CD4-positive, alpha-beta memory T cell (primary cell): ENCODE results near the gene PGAP3. TPM values are rescaled to one million over a fixed set of nuclear protein-coding genes. Genes with fewer than 3 reads are reported as not detected.
A peak's percentile ranks its signal among the peaks of the same experiment; 100 is the strongest.
"Not testable (repeated sequence)": the region's sequence is repeated elsewhere in the genome, so short reads cannot be mapped to it uniquely, and the experiment has no call there.

Experiments
- CTCF ChIA-PET: fragments of 350-600 bp; sonication (Branson Sonifier 250); formaldehyde crosslinking; loops from one replicate; lab custom pipeline; 2021; ENCODE audit warnings: inconsistent platforms; ENCODE audit not compliant: partially characterized antibody; lab: Charles Lee
- POLR2A ChIA-PET: fragments of 350-600 bp; sonication (Branson Sonifier 250); formaldehyde crosslinking; loops from one replicate; lab custom pipeline; 2021; ENCODE audit not compliant: partially characterized antibody; lab: Charles Lee
- DNase-seq, 5 donors: peaks; one replicate each; pipeline versions ENCODE4 v3.0.0 to v3.0.0-alpha.2; 2020 to 2022; ENCODE audit warnings: mixed read lengths in 1 of 5
- H3K27ac ChIP-seq: one replicate; pipeline ENCODE4 v1.7.0; 2013; ENCODE audit warnings: low read depth, low read length
- H3K27me3 ChIP-seq: 2 replicates; pipeline ENCODE4 v1.7.0; 2013; ENCODE audit warnings: mild to moderate bottlenecking, low read length, moderate library complexity; ENCODE audit not compliant: insufficient read depth
- H3K36me3 ChIP-seq: 2 replicates; pipeline ENCODE4 v1.7.0; 2013; ENCODE audit warnings: mild to moderate bottlenecking, low read length, moderate library complexity; ENCODE audit not compliant: insufficient read depth
- H3K4me1 ChIP-seq: 2 replicates; pipeline ENCODE4 v1.7.0; 2013; ENCODE audit warnings: mild to moderate bottlenecking, low read length, moderate library complexity; ENCODE audit not compliant: insufficient read depth
- H3K4me3 ChIP-seq, 2 donors: one replicate each; pipeline ENCODE4 v1.7.0; 2013; ENCODE audit warnings: low read length in 2 of 2, mild to moderate bottlenecking in 1 of 2
- H3K9me3 ChIP-seq, 2 donors: one replicate each; pipeline ENCODE4 v1.7.0; 2013; ENCODE audit warnings: low read length in 2 of 2, control low read depth in 1 of 2; ENCODE audit not compliant: control insufficient read depth in 1 of 2
- H3K27ac Mint-ChIP-seq, 7 donors: one replicate each; pipeline ENCODE4 v1.8.0; 2020 to 2021; ENCODE audit warnings: mixed read lengths in 7 of 7, mild to moderate bottlenecking in 6 of 7, inconsistent platforms in 3 of 7, moderate library complexity in 3 of 7
- H3K27me3 Mint-ChIP-seq, 2 donors: one replicate each; pipeline ENCODE4 v1.8.0; 2020 to 2021; ENCODE audit warnings: mixed read lengths in 2 of 2
- H3K36me3 Mint-ChIP-seq, 2 donors: one replicate each; pipeline ENCODE4 v1.8.0; 2020 to 2021; ENCODE audit warnings: mixed read lengths in 2 of 2, inconsistent platforms in 1 of 2, mild to moderate bottlenecking in 1 of 2
- H3K4me1 Mint-ChIP-seq, 4 donors: one replicate each; pipeline ENCODE4 v1.8.0; 2020 to 2021; ENCODE audit warnings: mixed read lengths in 4 of 4, mild to moderate bottlenecking in 1 of 4
- H3K4me3 Mint-ChIP-seq, 8 donors: one replicate each; pipeline ENCODE4 v1.8.0; 2020 to 2021; ENCODE audit warnings: mixed read lengths in 8 of 8, mild to moderate bottlenecking in 7 of 8, moderate library complexity in 6 of 8, inconsistent platforms in 3 of 8
- H3K9me3 Mint-ChIP-seq, 8 donors: one replicate each; pipeline ENCODE4 v1.8.0; 2020 to 2021; ENCODE audit warnings: mixed read lengths in 8 of 8, mild to moderate bottlenecking in 5 of 8, inconsistent platforms in 3 of 8, moderate library complexity in 1 of 8
- intact Hi-C: fragments of 100-400 bp; cut with micrococcal nuclease; formaldehyde crosslinking; loops from one replicate; pipeline ENCODE4 v1.15.1; 2023
- polyA plus RNA-seq, 2 donors: library from polyadenylated mRNA; unstranded; fragments of 300-500 nt; fragmentation: Illumina TruSeq; gene quantifications; one replicate each; pipeline ENCODE4 v1.2.3, GENCODE V29; 2021
- total RNA-seq, 2 experiments: library from RNA; stranded (reverse); gene quantifications; one replicate each; pipeline ENCODE4 v1.2.3, GENCODE V29; 2021

Gene PGAP3
- total and polyA plus RNA-seq, 4 experiments from 2014 or later, result 22.1 to 30.5 (median 28.0) TPM

GRCh38 chr17:39715375-39716072, 27.7 kb upstream of the PGAP3 start:
- Mint-ChIP-seq H3K27ac (no peak overlapping the region), H3K4me1 (no peaks in the 10 kb centered on the region), H3K36me3 (no peaks in the 10 kb centered on the region), H3K27me3 (no peaks in the 10 kb centered on the region), H3K4me3 (no peak overlapping the region), H3K9me3 (no peaks in the 10 kb centered on the region)
- Histone ChIP-seq H3K36me3 (no peaks in the 10 kb centered on the region), H3K4me1 (no peaks in the 10 kb centered on the region), H3K4me3 (no peak overlapping the region), H3K27ac (no peak overlapping the region), H3K9me3 (no peaks in the 10 kb centered on the region), H3K27me3 (no peaks in the 10 kb centered on the region)
- ChIA-PET POLR2A (interaction anchor here (1.2 kb wide), 1 partner anchor 14 kb away, joined by 3 read pairs; no protein-coding TSS in a partner anchor), CTCF (no interaction called here)
- no peak for DNase-seq
- intact Hi-C loops, result no loop called here

GRCh38 chr17:39714234-39714633, 26.4 kb upstream of the PGAP3 start:
- intact Hi-C loops, result no loop called here
- no peaks in the 10 kb centered on the region for H3K36me3 Mint-ChIP-seq
- no peak overlapping the region for H3K27ac ChIP-seq
- DNase-seq, result no peak
- peaks cover 0 to 4% (median 0%) of the 10 kb centered on the region in 4 donors for H3K4me1 Mint-ChIP-seq
- no peaks in the 10 kb centered on the region for H3K4me1 ChIP-seq
- no peaks in the 10 kb centered on the region for H3K36me3 ChIP-seq
- H3K27me3 Mint-ChIP-seq, result no peaks in the 10 kb centered on the region
- H3K9me3 ChIP-seq, result no peaks in the 10 kb centered on the region
- CTCF ChIA-PET, result no interaction called here
- POLR2A ChIA-PET, result interaction anchor here (1.0 kb wide), 1 partner anchor 12 kb away, joined by 3 read pairs; no protein-coding TSS in a partner anchor
- no peaks in the 10 kb centered on the region for H3K9me3 Mint-ChIP-seq
- no peak overlapping the region for H3K4me3 Mint-ChIP-seq
- H3K4me3 ChIP-seq, result no peak overlapping the region
- H3K27ac Mint-ChIP-seq, result no peak overlapping the region
- H3K27me3 ChIP-seq, result no peaks in the 10 kb centered on the region

DNA sequence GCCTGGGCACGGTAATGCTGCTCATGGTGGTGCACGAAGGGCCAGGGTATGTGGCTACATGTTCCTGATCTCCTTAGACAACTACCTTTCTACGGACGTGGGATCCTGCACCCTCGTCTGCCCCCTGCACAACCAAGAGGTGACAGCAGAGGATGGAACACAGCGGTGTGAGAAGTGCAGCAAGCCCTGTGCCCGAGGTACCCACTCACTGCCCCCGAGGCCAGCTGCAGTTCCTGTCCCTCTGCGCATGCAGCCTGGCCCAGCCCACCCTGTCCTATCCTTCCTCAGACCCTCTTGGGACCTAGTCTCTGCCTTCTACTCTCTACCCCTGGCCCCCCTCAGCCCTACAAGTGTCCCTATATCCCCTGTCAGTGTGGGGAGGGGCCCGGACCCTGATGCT, 24.0 kb upstream of the PGAP3 start:
- ChIA-PET POLR2A (no interaction called here), CTCF (no interaction called here)
- intact Hi-C loops, result no loop called here
- peak overlapping the region in 1 of 8 donors; percentile 57 for H3K4me3 Mint-ChIP-seq
- H3K27ac ChIP-seq, result no peak overlapping the region
- H3K27me3 ChIP-seq, result no peaks in the 10 kb centered on the region
- no peaks in the 10 kb centered on the region for H3K9me3 Mint-ChIP-seq
- no peak for DNase-seq
- H3K27ac Mint-ChIP-seq, result no peak overlapping the region
- H3K9me3 ChIP-seq, result no peaks in the 10 kb centered on the region
- H3K36me3 Mint-ChIP-seq, result no peaks in the 10 kb centered on the region
- no peak overlapping the region for H3K4me3 ChIP-seq
- peaks cover 15% of the 10 kb centered on the region for H3K4me1 ChIP-seq
- H3K27me3 Mint-ChIP-seq, result no peaks in the 10 kb centered on the region
- H3K36me3 ChIP-seq, result no peaks in the 10 kb centered on the region
- H3K4me1 Mint-ChIP-seq, result peaks cover 6 to 25% (median 7%) of the 10 kb centered on the region in 4 donors

DNA sequence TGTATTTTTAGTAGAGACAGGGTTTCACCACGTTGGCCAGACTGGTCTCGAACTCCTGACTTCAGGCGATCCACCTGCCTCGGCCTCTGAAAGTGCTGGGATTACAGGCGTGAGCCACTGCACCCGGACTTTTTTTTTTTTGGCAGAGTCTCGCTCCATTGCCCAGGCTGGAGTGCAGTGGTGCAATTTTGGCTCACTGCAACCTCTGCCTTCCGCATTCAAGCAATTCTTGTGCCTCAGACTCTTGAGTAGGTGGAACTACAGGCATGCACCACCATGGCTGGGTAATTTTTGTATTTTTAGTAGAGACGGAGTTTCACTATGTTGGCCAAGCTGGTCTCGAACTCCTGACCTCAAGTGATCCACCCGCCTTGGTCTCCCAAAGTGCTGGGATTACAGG, 23.2 kb upstream of the PGAP3 start:
- H3K36me3 Mint-ChIP-seq, H3K4me3 ChIP-seq, H3K4me3 Mint-ChIP-seq, H3K9me3 Mint-ChIP-seq, intact Hi-C loops, H3K9me3 ChIP-seq, H3K27ac ChIP-seq, H3K27me3 Mint-ChIP-seq, POLR2A ChIA-PET, H3K27ac Mint-ChIP-seq, DNase-seq, H3K36me3 ChIP-seq, H3K27me3 ChIP-seq: not testable (repeated sequence)
- H3K4me1 ChIP-seq, result peaks cover 20% of the 10 kb centered on the region
- peaks cover 8 to 32% (median 13%) of the 10 kb centered on the region in 4 donors for H3K4me1 Mint-ChIP-seq
- CTCF ChIA-PET, result interaction anchor here (0.9 to 1.4 kb wide), 3 partner anchors 18 to 89 kb away, joined by 3 to 6 read pairs (median 3); no protein-coding TSS in a partner anchor

- Mint-ChIP-seq H3K27me3 (no peaks in the 10 kb centered on the region), H3K4me1 (peaks cover 8 to 32% (median 13%) of the 10 kb centered on the region in 4 donors), H3K27ac (no peak overlapping the region), H3K36me3 (no peaks in the 10 kb centered on the region), H3K9me3 (no peaks in the 10 kb centered on the region), H3K4me3 (no peak overlapping the region)
- POLR2A ChIA-PET, result no interaction called here
- no peaks in the 10 kb centered on the region for H3K36me3 ChIP-seq
- no peak overlapping the region for H3K4me3 ChIP-seq
- no peak for DNase-seq
- H3K27ac ChIP-seq, result no peak overlapping the region
- no peaks in the 10 kb centered on the region for H3K9me3 ChIP-seq
- intact Hi-C loops, result no loop called here
- CTCF ChIA-PET, result interaction anchor here (0.9 to 1.4 kb wide), 3 partner anchors 19 to 88 kb away, joined by 3 to 6 read pairs (median 3); no protein-coding TSS in a partner anchor
- H3K4me1 ChIP-seq, result peaks cover 20% of the 10 kb centered on the region
- H3K27me3 ChIP-seq, result no peaks in the 10 kb centered on the region
These were observed 22.4 kb upstream of the PGAP3 start for GRCh38 chr17:39709998-39710964.

DNA sequence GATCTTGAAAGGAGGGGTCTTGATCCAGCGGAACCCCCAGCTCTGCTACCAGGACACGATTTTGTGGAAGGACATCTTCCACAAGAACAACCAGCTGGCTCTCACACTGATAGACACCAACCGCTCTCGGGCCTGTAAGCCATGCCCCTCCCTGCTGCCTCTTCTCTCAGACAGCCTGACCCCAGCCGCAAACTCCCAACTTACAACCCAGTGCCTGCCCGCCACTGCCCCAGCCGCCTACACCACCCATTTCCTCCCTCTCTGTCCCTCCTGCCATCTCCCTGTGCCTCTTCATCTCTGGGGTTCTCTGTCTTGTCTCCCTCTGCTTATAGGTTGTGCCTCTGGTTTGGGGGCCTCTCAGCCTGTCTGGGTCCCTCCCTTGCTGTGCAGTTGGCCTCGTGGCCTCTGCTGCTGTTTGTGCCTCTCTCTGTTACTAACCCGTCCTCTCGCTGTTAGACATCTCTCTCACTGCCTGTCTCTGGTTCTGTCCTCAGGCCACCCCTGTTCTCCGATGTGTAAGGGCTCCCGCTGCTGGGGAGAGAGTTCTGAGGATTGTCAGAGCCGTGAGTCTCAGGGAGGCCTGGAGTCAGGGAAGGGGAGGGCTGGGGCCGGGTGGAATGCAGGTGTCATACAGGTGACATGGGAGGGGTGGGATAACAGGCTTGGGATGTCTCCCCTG, 21.6 kb upstream of the PGAP3 start:
- H3K27ac ChIP-seq, result no peak overlapping the region
- CTCF ChIA-PET, result no interaction called here
- peak overlapping the region in 1 of 8 donors; percentile 29 for H3K4me3 Mint-ChIP-seq

More for the DNA sequence above, 21.6 kb upstream of the PGAP3 start:
- DNase-seq, result no peak
- H3K4me3 ChIP-seq, result no peak overlapping the region
- Mint-ChIP-seq H3K9me3 (no peaks in the 10 kb centered on the region), H3K27ac (peak overlapping the region in 3 of 7 donors; percentile 43 to 85 (median 84)), H3K4me1 (peaks cover 8 to 32% (median 15%) of the 10 kb centered on the region in 4 donors), H3K27me3 (no peaks in the 10 kb centered on the region), H3K36me3 (no peaks in the 10 kb centered on the region)
- no peaks in the 10 kb centered on the region for H3K9me3 ChIP-seq
- H3K27me3 ChIP-seq, result no peaks in the 10 kb centered on the region
- no peaks in the 10 kb centered on the region for H3K36me3 ChIP-seq
- POLR2A ChIA-PET, result interaction anchor here (1.1 kb wide), 1 partner anchor 21 kb away, joined by 3 read pairs; the partner anchor contains the start of gene PGAP3
- intact Hi-C loops, result no loop called here
- H3K4me1 ChIP-seq, result peaks cover 20% of the 10 kb centered on the region
